H1 (cell line): Measurements from ENCODE around the gene CTNND2. TPM values are rescaled to one million over a fixed set of nuclear protein-coding genes. Genes with fewer than 3 reads are reported as not detected.
A peak's percentile ranks its signal among the peaks of the same experiment; 100 is the strongest.

Experiments used
- CTCF ChIA-PET: fragments of 300-600 bp; sonication (Branson Sonifier 250); formaldehyde crosslinking; loops from one replicate; lab custom pipeline; 2021; ENCODE audit not compliant: partially characterized antibody; lab: Charles Lee
- POLR2A ChIA-PET: fragments of 300-600 bp; sonication (Branson Sonifier 250); formaldehyde crosslinking; loops from one replicate; lab custom pipeline; 2021; ENCODE audit warnings: inconsistent platforms; ENCODE audit not compliant: partially characterized antibody; lab: Charles Lee
- DNase-seq, 2 experiments: peaks; one replicate each; pipeline versions ENCODE4 v3.0.0 to v3.0.0-alpha.2; 2010 to 2022; ENCODE audit warnings: low spot score in 2 of 2, low read depth in 1 of 2, mixed read lengths in 1 of 2
- FAIRE-seq: peaks from 2 replicates; lab custom pipeline; 2011; peaks lifted over from hg19 to GRCh38; lab: Jason Lieb, UNC
- H2AFZ ChIP-seq: 2 replicates; pipeline ENCODE4 v1.8.1; 2012; ENCODE audit warnings: low read length, inconsistent platforms
- H2AK5ac ChIP-seq: 2 replicates; pipeline ENCODE4 v1.6.1; 2013; ENCODE audit warnings: low read depth, low read length
- H2BK120ac ChIP-seq: replicated peaks from 2 replicates; pipeline ENCODE3; 2013; ENCODE audit warnings: low read depth, low read length, inconsistent platforms
- H2BK12ac ChIP-seq: 2 replicates; pipeline ENCODE4 v1.6.1; 2013; ENCODE audit warnings: low read depth, low read length
- H2BK15ac ChIP-seq: 2 replicates; pipeline ENCODE4 v1.6.1; 2013; ENCODE audit warnings: low read length
- H2BK20ac ChIP-seq: 2 replicates; pipeline ENCODE4 v1.6.1; 2013; ENCODE audit warnings: low read length
- H2BK5ac ChIP-seq: 2 replicates; pipeline ENCODE4 v1.6.1; 2013; ENCODE audit warnings: low read depth, low read length
- H3K14ac ChIP-seq: 2 replicates; pipeline ENCODE4 v1.6.1; 2013; ENCODE audit warnings: inconsistent platforms; ENCODE audit not compliant: insufficient read length
- H3K18ac ChIP-seq: 2 replicates; pipeline ENCODE4 v1.6.1; 2013; ENCODE audit warnings: low read length; ENCODE audit errors: extremely low read depth
- H3K23ac ChIP-seq: 2 replicates; pipeline ENCODE4 v1.6.1; 2013; ENCODE audit warnings: inconsistent platforms; ENCODE audit not compliant: insufficient read length
- H3K23me2 ChIP-seq: 2 replicates; pipeline ENCODE4 v1.6.1; 2013; ENCODE audit warnings: low read depth, low read length
- H3K27ac ChIP-seq: 2 replicates; pipeline ENCODE4 v1.6.1; 2011; ENCODE audit warnings: low read depth, low read length, inconsistent platforms
- H3K27me3 ChIP-seq, 4 experiments: replicated peaks in 1 of 4; 1 replicate in 1 of 4; 2 replicates in 3 of 4; pipeline versions ENCODE4 v1.6.1 to v1.8.1; 2011 to 2013; ENCODE audit warnings: low read length in 3 of 4, mild to moderate bottlenecking in 3 of 4, inconsistent platforms in 2 of 4, mixed read lengths in 2 of 4, moderate library complexity in 1 of 4; ENCODE audit not compliant: control insufficient read depth in 3 of 4, insufficient read depth in 3 of 4; ENCODE audit errors: extremely low read depth in 1 of 4
- H3K36me3 ChIP-seq, 4 experiments: 2 replicates each; pipeline versions ENCODE4 v1.6.1 to v1.8.1; 2011 to 2013; ENCODE audit warnings: mild to moderate bottlenecking in 4 of 4, low read length in 3 of 4, moderate library complexity in 2 of 4, control low read depth in 1 of 4, inconsistent platforms in 1 of 4; ENCODE audit not compliant: insufficient read depth in 4 of 4, control insufficient read depth in 2 of 4
- H3K4ac ChIP-seq: replicated peaks from 2 replicates; pipeline ENCODE3; 2013; ENCODE audit warnings: low read length, low read depth, mixed read lengths, inconsistent platforms; ENCODE audit not compliant: insufficient read length
- H3K4me1 ChIP-seq, 4 experiments: replicated peaks in 1 of 4; 1 replicate in 1 of 4; 2 replicates in 3 of 4; pipeline versions ENCODE4 v1.6.1 to v1.8.1; 2011 to 2013; ENCODE audit warnings: low read length in 3 of 4, inconsistent platforms in 2 of 4, mixed read lengths in 1 of 4; ENCODE audit not compliant: insufficient read depth in 4 of 4, control insufficient read depth in 3 of 4
- H3K4me2 ChIP-seq, 2 experiments: 2 replicates each; pipeline versions ENCODE4 v1.6.1 to v1.8.1; 2011 to 2013; ENCODE audit warnings: low read depth in 2 of 2, low read length in 2 of 2, control low read depth in 1 of 2, inconsistent platforms in 1 of 2, mild to moderate bottlenecking in 1 of 2; ENCODE audit not compliant: insufficient read depth in 1 of 2
- H3K4me3 ChIP-seq, 4 experiments: fragments of 200-600, 300-600 bp in 1 of 4; sonication (generic), shearing (Covaris generic), sonication (Bioruptor Twin) in 1 of 4; 2 replicates each; pipeline versions ENCODE4 v1.5.1 to v1.8.1; 2011 to 2016; ENCODE audit warnings: low read length in 4 of 4, low read depth in 3 of 4, control low read depth in 2 of 4, inconsistent platforms in 2 of 4, mild to moderate bottlenecking in 2 of 4, mixed read lengths in 1 of 4, moderate library complexity in 1 of 4; ENCODE audit not compliant: insufficient read depth in 2 of 4; ENCODE audit errors: extremely low read depth in 1 of 4
- H3K56ac ChIP-seq: replicated peaks from 2 replicates; pipeline ENCODE3; 2013; ENCODE audit warnings: low read depth, mild to moderate bottlenecking, mixed read lengths, low read length, inconsistent platforms; ENCODE audit not compliant: insufficient read length
- H3K79me1 ChIP-seq: 2 replicates; pipeline ENCODE4 v1.6.1; 2013; ENCODE audit warnings: low read depth, low read length, control low read depth
- H3K79me2 ChIP-seq, 2 experiments: 2 replicates each; pipeline versions ENCODE4 v1.6.1 to v1.8.1; 2012 to 2013; ENCODE audit warnings: low read length in 2 of 2, mild to moderate bottlenecking in 2 of 2, inconsistent platforms in 1 of 2; ENCODE audit not compliant: insufficient read depth in 2 of 2, control insufficient read depth in 1 of 2
- H3K9ac ChIP-seq, 4 experiments: replicated peaks in 1 of 4; 1 replicate in 1 of 4; 2 replicates in 3 of 4; pipeline versions ENCODE4 v1.6.1 to v1.8.1; 2011 to 2013; ENCODE audit warnings: low read depth in 3 of 4, low read length in 3 of 4, control low read depth in 2 of 4, mild to moderate bottlenecking in 2 of 4, moderate library complexity in 2 of 4, inconsistent platforms in 1 of 4; ENCODE audit errors: extremely low read depth in 1 of 4
- H3K9me3 ChIP-seq, 2 experiments: 2 replicates each; pipeline versions ENCODE4 v1.6.1 to v1.8.1; 2012 to 2013; ENCODE audit warnings: mild to moderate bottlenecking in 2 of 2, moderate library complexity in 2 of 2, control low read depth in 1 of 2, inconsistent platforms in 1 of 2, low read depth in 1 of 2, low read length in 1 of 2, mixed read lengths in 1 of 2; ENCODE audit not compliant: insufficient read depth in 2 of 2
- H4K20me1 ChIP-seq, 2 experiments: replicated peaks in 1 of 2; 2 replicates each; pipeline versions ENCODE3 to v1.8.1; 2011 to 2013; ENCODE audit warnings: inconsistent platforms in 2 of 2, low read length in 2 of 2, mild to moderate bottlenecking in 1 of 2; ENCODE audit not compliant: insufficient read depth in 2 of 2, control insufficient read depth in 1 of 2
- H4K5ac ChIP-seq: 2 replicates; pipeline ENCODE4 v1.6.1; 2013; ENCODE audit warnings: low read length, low read depth, mixed read lengths, inconsistent platforms; ENCODE audit not compliant: insufficient read length
- H4K8ac ChIP-seq: 2 replicates; pipeline ENCODE4 v1.8.0; 2013; ENCODE audit warnings: mild to moderate bottlenecking, moderate library complexity, low read length, inconsistent platforms; ENCODE audit not compliant: insufficient read depth; ENCODE audit errors: extremely low read depth
- H4K91ac ChIP-seq: replicated peaks from 2 replicates; pipeline ENCODE3; 2013; ENCODE audit warnings: low read length, mixed read lengths, inconsistent platforms; ENCODE audit not compliant: insufficient read length
- JUND ChIP-seq: IDR thresholded peaks from 2 replicates; pipeline ENCODE4 v1.6.1; 2011; ENCODE audit warnings: mild to moderate bottlenecking, improper control_type of control experiment, low read length
- TCF12 ChIP-seq: IDR thresholded peaks from 2 replicates; pipeline ENCODE4 v1.6.1; 2011; ENCODE audit warnings: low read depth, mild to moderate bottlenecking, low read length
- WGBS, 2 experiments: shearing (Covaris generic) in 1 of 2; methylation state at CpG; one replicate each; pipeline versions ENCODE4 v1.1.6 to v1.1.7; 2013 to 2015; ENCODE audit warnings: low lambda C conversion rate in 2 of 2, mixed read lengths in 2 of 2, inconsistent platforms in 1 of 2, low coverage in 1 of 2, missing lambda C conversion rate in 1 of 2; ENCODE audit not compliant: insufficient replicate concordance in 2 of 2, insufficient coverage in 1 of 2, insufficient read length in 1 of 2; ENCODE audit errors: extremely low coverage in 1 of 2, missing lambda C conversion rate in 1 of 2; 5-methylcytosine and 5-hydroxymethylcytosine counted together
- polyA plus RNA-seq, 7 experiments: library from polyadenylated mRNA; depleted of rRNA in 3 of 7; stranded (reverse) in 5 of 7; unstranded in 2 of 7; fragments of >200 nt in 5 of 7; fragments of 200-250 nt in 2 of 7; gene quantifications; 1 replicate in 5 of 7; 2 replicates in 1 of 7; 4 replicates in 1 of 7; pipeline versions ENCODE4 v1.2.1 to v1.2.3, GENCODE V29; 2011 to 2013; ENCODE audit warnings: missing spikeins in 2 of 7, mixed read lengths in 2 of 7
- total RNA-seq: library from RNA; stranded (reverse); fragmentation: NEBNext Ultra II Directional; extraction: Animal tissue kit (Norgen Biotek cat#: 25700); gene quantifications from 2 replicates; pipeline ENCODE4 v1.2.1, GENCODE V29; 2021

Gene CTNND2
- total and polyA plus RNA-seq, 2 of the 8 experiments (the other 6 are each of a cell fraction or from before 2014, with no cell fraction given) = 7.4 to 14.2 TPM

DNA sequence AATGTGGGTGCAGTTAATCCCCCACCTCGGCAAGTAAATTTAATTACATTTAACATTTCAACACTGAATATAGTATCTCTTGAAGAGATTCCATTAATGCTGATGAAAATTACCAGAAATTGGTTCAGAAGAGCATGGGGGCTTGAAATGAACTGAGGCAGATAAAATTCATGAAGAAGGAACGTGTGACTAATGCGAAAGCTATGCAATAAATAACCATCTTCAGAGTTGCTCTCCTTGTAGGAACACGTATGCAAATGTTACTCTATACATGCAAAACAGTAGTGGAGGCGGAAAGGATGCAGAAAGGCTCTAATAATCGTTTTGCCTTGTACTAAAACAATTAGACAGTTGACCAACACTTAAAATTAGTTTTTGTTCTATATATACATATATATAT, 320.2 kb downstream of the CTNND2 start:
- H4K8ac ChIP-seq = no peak overlapping the region
- no peak overlapping the region for H2BK15ac ChIP-seq
- H3K56ac ChIP-seq = no peak overlapping the region
- no peak overlapping the region for H3K23ac ChIP-seq
- H3K9ac ChIP-seq = no peak overlapping the region
- no peak overlapping the region for H3K4me3 ChIP-seq
- no peaks in the 10 kb centered on the region for H3K79me1 ChIP-seq
- H2AK5ac ChIP-seq = no peak overlapping the region
- no peak overlapping the region for H4K91ac ChIP-seq
- H3K79me2 ChIP-seq = 0 out of 4 replicates have a peak, but pooled peaks cover 0 to 3% of the 10 kb centered on the region in 2 experiments
- no peak overlapping the region for H3K18ac ChIP-seq
- CTCF ChIA-PET = interaction anchor here (1.0 kb wide), 1 partner anchor 15 kb away, joined by 3 read pairs; no protein-coding TSS in a partner anchor
- peaks cover 0 to 3% (median 0%) of the 10 kb centered on the region in 4 experiments; a peak in 1 of 7 replicates for H3K4me1 ChIP-seq
- H3K23me2 ChIP-seq = no peaks in the 10 kb centered on the region
- no peaks in the 10 kb centered on the region for H4K20me1 ChIP-seq
- POLR2A ChIA-PET = no interaction called here
- no peak overlapping the region for H2BK120ac ChIP-seq
- no peak overlapping the region for H3K4me2 ChIP-seq
- WGBS, 2 experiments = 83% methylated on average over 6 of the region's 6 CpGs; no CpG with 5 or more reads in 1 of the 2 experiments
- no peak overlapping the region for H2BK20ac ChIP-seq
- no peak overlapping the region for H2AFZ ChIP-seq
- no peak overlapping the region for H2BK5ac ChIP-seq
- TF ChIP-seq JUND (0 out of 2 replicates have a peak, but pooled peaks have one; percentile 42), TCF12 (no peak)
- no peaks in the 10 kb centered on the region for H3K27me3 ChIP-seq
- H3K27ac ChIP-seq = no peak overlapping the region
- FAIRE-seq (no peak), DNase-seq (no peak)
- H3K14ac ChIP-seq = no peak overlapping the region
- H3K9me3 ChIP-seq = no peaks in the 10 kb centered on the region
- H4K5ac ChIP-seq = no peak overlapping the region
- no peak overlapping the region for H3K4ac ChIP-seq
- H2BK12ac ChIP-seq = no peak overlapping the region
- H3K36me3 ChIP-seq = no peaks in the 10 kb centered on the region
